GM21619 (cell line): Measurements from ENCODE around the gene ADAMTS2.

Experiments used
- ATAC-seq: cut with Tn5 transposase; IDR thresholded peaks from one replicate; pipeline ENCODE4 v1.9.1; 2021; ENCODE audit not compliant: unreplicated experiment

ADAMTS2 gene

DNA sequence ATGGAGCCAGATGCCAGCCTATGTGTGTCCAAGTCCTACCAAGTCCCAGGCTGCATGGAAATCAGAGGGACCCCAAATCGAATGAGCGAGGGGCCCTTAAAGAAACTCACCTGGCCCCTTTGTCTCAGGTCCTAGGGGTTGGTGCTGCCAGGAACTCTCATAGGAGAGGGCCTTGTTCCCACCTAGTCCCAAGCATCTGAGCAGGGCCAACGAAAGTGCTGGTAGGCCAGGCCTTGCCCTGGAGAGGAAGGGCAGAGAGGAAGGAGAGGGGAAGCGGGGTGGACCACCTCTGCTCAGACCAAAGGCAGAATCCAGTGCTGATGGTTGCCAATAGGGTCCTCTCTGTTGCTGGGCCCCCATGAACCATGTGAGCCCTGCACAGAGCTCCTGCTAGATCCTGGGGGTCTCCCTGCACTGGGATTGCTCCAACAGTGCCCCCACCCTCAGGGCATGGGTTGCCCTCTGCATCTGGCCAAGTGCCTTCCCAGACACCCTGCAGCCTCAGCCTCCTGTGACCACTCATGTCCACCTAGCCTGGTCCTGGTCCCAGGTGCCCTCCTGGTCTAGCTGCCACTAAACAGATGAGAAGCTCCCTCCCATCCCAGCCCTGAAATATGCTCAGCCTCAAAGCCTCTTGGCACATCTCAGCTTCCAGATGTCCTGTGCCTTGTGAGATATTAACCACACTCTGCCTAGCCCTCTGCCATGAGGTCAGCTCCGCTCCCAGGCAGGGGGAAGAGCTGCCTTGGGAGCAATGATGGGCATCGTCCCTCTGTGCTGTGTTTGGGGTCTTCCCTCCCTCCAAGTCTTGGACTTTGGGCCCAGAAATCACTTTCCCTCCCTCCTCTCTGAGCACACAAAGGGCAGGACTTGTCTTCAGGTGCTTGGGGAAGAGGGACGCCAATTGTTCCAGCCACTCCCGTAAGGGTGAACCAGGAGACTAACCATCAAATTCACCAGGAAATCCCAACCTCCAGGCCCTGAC, 109.6 kb downstream of the ADAMTS2 start:
- no peak for ATAC-seq

DNA sequence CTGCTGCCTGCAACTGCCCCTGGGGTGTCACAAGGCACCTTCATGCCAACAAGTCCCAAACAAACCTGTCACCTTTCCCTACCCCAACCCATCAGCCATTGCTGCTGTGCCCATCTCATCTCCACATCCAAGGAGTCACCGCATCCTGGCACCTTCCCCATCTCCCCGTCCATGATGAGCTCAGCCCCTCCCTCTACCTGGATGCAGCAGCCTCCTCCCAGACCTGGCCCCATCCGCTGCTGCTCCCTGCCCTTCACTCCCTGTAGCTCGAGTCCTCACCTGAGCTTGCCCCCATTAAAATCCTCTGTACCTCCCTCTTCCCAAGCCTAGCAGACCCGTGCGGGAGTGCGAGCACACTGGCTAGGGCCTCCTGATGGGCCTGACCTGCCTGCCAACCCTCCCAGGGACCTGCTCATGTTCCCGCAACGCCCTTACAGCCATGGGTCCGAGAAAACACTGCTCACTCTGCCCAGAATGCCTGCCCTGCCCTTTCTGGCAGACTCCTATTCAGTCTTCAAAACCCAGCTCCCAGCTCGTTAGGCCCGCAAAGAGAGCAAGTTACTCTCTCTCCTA, 110.6 kb downstream of the ADAMTS2 start:
- no peak for ATAC-seq

DNA sequence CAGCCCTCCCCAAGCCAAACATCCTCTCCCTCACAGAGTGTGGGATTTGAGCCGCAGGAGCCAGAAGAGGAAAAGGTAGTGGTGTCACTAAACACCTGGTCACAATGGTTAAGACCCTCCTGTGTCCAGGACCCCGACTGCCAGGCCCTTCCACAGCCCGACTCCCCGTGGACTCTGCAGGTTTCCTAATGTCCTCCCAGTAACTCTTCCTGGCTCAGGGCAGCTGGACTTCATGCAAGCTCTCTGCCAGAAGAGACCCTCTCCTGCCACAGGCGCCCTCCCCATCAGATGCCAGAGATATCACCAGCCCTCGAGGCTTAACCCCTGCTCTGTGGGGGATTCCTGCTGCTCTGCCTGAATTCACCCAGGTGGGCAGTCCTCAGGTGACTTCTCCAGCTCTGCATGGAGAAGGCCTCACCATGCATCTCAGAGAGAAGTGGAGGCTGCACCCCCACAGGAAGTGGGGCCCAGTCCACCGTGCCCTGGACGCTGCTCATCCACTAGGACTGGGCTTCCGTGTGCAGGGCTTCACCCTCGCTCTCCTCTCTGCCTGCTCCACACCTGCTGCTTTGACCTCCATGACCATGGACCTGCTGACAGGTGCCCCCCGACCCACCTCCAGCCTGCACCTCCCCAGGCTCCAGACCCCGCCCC, 111.2 kb downstream of the ADAMTS2 start:
- no peak for ATAC-seq

DNA sequence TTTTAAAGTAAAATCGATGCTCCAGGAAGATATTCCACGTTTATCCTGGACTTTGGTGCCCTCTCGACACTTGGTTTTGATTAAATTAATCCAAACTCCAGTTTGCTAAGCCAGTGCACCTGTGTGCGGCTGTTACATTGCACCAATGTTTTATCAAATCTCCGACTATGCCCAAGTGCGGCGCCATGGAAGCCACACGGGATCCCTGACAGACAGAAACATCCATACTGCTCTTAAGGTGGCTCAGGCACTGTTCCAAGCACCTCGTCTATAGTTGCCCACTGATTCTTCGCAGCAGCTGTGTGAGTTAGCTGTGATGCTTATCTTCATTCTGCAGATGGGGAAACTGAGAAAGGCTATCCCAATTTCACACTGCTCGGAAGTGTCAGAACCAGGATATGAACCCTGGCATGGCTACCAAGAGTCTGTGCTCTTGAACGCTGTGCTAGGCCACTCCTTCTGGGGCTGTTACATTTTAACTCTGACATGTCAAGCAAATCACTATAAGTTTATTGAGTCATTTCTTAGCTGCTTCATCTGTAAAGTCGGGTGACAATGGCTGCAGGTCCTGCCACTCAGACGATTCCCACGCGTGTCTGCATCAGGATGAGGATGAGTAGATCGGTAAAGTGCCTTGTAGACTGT, 113.0 kb downstream of the ADAMTS2 start:
- ATAC-seq = no peak

DNA sequence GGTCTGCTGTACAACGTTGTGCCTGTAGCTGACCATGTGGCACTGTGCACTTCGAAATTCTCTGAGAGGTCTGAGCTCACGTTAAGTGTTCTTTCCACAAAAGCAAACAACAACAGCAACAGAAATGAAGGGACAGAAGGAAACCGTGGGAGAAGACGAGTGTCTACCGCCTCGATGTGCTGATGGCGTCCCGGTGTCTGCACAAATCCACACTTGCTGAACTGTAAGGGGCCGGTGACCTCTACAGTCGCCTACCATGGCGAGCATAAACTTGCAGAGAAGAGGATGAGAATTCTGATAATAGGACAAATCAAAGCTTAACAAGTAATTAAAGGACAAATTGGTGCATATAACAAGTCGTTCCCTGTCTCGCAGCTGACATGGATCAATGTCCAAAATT, 114.0 kb downstream of the ADAMTS2 start:
- no peak for ATAC-seq

DNA sequence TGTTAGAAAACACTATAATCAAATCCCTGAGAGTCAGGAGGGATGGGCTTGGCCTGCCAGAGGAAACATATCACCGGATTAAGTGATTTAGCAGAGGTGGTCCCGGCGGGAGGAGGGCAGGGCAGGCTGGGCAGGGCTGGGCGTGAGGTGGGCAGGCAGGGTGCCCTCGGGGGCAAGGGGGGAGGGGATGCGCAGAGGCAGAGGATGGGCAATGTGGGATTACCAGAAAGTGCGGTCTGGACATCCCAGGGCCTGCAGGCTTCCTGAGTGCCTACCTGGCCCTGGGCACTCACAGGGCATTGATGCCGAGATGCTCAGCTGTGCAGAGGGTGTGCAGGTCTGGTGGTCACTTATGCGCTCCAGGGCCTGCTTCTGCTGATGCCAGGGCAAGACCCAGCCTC, 115.2 kb downstream of the ADAMTS2 start:
- ATAC-seq = no peak

DNA sequence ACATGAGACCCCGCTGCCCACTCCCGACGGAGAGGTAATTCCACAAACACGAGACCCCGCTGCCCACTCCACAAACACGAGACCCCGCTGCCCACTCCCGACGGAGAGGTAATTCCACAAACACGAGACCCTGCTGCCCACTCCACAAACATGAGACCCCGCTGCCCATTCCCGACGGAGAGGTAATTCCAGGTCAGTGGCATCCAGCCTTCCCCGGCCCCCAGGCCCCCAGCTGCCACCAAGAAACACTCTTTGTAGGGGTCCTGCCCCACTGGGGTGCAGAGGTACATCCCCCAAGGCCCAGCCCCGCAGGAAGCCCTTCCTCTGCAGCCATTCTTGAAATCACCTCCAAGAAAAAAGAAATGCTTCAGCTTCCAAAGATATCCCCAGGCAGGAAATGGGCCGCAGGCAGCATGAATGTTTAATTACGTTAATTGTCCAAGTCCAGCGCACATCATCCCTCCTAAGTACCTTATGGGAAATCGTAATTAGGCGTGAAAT, 115.9 kb downstream of the ADAMTS2 start:
- ATAC-seq = no peak

DNA sequence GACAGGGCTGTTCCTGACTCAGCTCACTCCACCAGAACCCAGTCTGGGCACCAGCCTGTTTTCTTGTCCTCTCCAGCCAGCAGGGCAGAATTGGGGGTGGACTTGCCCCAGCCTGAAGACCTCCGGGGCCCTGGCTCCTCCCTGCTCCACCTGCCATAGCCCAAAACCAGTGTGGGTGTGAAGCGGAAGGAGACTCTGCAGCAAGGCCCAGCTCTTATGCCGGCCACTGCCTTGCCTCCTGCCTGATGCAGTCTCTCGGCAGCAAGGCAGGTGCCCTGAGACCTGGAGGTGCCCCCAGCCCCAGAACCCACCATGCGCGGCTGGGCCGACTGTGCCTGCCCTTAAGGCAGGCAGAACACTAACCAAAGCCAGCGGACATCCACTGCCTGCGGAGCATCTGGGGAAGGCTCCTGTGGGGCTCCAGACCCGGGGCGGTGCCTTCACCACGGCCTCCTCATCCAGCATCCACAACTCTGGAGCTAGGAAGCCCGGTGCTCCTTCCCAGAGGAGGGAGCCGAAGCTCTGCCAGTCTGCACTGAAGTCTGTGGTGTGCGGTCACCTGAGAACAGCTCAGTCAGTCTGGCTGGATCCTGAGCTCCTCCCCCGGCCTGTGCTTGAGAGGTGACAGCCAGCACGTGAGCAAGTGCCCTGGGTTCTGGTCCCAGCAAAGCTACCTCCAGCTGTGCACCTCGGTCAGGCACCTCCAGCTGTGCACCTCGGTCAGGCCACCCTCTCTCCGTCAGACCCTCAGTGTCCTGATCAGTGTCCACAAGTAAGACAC, 116.7 kb downstream of the ADAMTS2 start:
- no peak for ATAC-seq

DNA sequence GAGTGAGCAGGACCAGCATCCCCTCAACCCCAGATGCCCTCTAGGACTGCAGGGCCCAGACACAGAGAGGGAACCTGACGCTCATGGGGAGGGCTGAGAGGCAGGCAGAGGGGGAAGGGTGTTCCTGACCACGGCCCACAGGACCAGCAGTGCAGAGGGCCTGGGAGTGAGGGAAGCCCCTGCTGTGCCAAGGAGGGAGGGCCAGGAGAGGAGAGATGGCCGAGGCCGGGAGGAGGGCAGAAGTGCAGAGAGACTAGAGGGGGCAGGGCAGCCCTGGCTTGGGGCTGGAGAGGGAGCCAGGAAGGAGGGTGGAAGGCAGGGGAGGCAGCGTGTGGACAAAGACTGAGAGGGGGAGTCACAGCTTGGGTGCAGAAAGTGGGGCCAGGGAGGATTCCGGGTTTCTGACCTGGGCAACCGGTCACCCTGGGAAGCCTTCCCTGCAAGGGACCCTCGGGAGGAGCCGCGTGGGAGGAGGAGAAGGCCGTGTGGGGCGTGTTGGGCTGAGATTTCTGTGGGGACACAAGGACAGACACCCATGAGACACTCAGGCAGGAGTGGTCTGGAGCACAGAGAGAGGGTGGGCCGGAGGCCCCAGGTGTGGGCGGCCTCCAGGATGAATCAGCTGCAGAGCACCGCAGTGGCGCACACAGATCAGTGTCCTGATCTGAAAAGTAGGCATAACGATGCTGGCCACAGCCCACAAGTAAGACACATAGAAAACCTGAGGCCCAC, 117.5 kb downstream of the ADAMTS2 start:
- ATAC-seq = no peak

DNA sequence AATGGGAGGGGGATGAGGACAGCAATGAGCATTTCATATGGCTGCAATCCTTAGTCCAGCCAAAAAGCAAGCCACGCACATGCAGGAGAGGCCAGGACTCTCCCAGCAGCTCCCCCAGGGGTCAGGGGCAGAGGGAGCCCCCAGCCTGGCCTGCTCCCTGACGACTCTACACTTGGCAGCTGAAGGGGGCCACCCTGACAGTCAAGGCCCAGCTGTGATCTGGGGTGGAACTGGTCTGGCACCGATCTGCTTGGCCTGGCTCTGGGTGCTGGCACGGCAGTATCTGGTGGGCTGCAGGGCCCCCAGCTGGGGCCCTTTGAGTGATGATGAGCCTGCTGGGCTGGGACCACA, 118.1 kb downstream of the ADAMTS2 start:
- no peak for ATAC-seq

DNA sequence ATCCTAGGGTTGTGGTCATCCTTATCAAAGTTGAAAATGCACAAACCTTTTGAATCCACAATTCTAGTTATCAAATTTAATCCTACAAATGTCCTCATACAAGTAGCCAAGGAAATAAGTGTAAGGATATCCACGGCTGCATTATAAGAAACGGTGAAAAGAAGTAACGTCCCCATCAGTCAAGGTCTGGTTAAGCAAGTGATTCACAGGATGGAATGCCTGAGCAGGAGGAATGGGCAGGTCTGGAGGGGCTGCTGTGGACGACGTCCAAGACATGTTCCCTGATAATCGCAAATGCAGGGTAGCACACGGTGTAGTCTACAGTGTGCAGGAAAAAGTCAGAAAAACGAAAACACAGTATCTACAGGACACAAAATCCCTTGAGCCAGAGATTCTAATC, 118.6 kb downstream of the ADAMTS2 start:
- no peak for ATAC-seq

DNA sequence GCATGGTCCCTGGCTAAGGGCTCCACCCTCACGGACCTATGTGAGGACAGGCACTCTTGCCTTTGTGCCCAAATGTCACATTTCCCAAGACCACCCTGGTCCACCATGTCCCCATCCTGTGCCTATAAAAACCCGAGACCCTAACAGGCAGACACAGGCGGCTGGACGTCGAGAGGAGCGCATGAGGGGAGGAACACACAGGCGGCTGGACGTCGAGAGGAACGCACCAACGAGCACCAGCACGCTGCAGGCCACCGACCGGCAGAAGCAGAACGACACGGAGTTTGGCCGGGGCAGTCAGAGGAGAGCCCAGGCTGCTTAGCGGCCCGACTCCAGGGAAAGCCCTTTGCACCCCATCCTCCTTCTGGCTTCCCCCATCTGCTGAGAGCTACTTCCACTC, 119.9 kb downstream of the ADAMTS2 start:
- no peak for ATAC-seq

DNA sequence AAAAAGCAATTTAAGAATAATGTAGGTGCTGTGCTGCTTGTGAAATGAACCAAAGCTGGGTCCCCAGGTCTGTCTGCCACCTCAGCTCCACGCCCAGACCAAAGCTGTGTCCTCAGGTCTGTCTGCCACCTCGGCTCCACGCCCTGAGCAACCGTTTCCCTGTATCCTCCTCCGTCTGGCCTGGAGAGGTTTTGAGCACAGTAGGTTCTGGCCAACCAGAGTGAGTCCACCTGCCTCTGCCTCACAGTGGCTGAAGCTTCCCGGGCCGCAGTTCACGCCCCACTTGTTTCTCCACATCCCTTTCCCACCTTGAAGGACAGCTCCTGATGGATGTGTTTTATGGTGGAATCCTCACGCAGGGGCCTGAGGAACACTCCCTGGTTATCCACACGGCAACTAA, 120.5 kb downstream of the ADAMTS2 start:
- ATAC-seq = no peak

DNA sequence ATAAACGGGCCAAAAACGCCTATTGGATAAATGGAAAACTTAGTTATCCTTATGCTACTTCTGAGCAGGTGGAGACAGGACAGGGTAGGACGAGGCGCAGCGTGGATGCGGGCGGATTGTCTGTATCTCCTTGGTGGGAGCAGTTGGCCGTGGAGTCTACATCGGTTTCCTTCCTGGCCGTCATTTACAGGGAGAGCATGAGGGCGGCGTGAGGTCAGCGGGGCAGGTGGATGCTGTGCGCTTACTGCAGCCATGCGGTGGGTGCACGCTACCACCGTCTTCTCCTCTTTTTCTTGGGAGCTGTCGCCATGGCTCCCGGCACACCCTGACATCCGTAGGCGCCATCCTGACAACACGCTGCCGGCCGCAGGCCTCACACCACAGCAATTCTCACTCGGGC, 121.3 kb downstream of the ADAMTS2 start:
- ATAC-seq = no peak

DNA sequence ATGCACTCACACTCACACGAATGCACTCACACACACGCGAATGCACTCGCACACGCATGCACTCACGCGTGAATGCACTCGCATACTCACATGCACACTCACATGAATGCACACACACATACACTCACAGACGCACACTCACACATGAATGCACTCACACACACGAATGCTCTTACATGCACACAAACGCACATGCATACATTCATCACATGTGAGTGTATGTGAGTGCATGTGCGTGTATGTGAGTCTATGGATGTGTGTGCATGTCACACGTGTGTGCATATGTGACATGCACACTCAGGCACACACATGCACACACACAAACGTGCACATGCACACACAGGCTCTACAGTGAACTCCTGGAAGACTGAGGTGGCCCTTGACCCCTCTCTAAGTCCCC, 121.7 kb downstream of the ADAMTS2 start:
- ATAC-seq = no peak

DNA sequence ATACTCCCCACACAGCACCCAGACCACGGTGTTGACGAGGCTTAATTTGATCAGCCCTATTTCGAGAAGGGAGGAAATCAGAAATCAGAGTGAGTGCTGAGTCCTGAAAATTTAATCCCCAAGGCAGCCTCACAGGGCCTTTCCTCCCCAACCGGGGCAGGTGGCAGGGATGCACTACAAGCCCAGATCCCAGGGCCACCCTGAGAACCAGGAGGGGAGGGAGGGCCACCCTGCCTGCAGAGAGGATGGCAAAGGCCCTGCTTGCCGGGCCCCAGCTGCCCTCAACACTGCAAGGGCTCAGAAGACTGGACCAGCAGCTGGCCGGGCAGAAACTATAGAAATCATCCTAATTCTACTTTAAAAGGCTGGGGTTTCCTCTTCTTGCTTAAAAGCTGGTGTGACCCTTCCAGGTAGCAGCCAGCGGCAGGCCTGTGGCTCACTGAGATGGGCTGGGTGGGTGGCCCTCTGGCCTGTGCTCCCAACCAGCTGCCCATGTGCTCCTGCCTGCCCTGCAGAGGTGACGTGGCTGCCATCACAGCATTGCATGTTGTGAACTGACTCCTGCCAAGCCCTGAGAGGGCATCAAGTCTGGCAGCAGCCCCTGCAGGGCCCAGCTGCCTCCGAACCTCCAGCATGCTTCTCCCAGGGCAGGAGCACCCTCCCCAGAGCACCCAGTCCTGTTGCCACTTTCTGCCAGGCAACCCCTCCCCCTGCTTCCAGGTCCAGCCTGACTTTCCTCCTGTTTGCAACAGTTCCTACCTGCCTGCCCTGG, 122.8 kb downstream of the ADAMTS2 start:
- ATAC-seq = no peak

DNA sequence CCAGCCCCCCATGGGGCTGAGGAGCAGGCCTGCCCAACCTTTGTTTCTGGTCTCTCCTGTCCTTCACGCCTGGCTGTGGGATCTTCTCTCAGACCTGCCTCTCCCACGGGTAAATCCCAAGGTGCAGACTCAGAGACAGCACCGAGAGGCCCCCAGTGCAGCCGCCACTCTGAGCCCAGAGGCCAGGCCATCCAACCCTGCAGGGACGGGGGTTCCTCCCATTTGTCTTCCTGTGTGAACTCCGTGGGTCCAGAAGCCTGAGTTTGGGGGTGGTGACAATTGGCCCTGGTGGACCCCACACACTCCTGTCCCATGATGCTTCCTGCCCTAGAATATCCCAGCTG, 123.4 kb downstream of the ADAMTS2 start:
- no peak for ATAC-seq

DNA sequence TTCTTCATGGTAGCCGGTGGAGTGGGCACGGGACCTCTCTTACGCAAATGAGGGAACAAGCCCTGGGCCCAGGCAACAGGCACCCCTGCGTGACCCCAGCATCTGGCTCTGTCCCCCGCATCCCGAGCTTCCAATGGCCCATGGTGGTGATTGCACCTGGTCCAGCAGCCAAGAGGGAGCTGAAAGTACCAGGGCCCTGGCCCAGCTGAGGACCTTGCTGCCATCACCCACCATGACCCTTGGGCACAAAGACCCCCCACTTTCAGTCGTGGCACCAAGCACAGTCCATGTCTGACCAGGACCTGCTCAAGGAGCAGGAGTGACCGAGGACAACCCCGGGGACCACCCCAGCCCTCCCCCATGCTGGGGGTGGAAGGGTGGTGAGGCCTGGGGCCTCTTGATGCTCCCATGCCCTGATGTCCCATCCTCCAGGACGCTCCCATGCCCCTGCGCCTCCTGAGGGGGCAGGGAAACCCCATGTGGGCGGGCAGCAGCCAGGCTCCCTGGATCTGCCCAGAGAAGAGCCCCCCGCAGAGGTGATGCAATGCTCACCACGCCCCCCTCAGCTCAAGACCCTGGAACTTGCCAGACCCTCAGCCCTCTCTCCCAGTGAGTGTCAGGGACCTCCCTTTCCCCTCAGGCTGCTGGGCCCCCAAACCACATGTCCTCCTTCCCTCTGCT, 123.9 kb downstream of the ADAMTS2 start:
- no peak for ATAC-seq

DNA sequence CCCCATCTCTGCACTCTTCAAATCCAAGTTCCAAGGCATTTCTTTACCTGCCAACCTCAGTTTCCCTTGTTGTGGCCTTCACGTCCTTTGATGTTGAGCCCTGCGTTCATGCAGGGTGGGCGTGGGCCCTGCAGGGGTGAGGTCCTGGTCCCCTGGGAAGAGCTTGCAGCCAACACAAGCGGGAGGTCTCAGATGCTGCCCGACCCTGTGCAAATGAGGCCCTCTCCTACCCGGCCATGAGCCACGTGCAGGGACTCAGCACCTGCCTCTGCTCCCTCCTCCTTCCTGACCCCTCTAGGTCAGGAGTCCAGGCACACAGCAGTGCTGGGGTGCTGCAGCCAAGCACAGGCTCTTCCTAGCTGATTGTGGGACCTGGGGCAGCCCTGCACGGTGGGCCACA, 124.5 kb downstream of the ADAMTS2 start:
- ATAC-seq = no peak
